Effector CD4-positive, alpha-beta T cell (primary cell): ENCODE data around the gene LILRB4.
"Not testable (repeated sequence)": the region's sequence is repeated elsewhere in the genome, so short reads cannot be mapped to it uniquely, and the experiment has no call there.

Experiments
- DNase-seq: peaks from one replicate; pipeline ENCODE4 v3.0.0-alpha.2; 2020

Gene LILRB4

GRCh38 chr19:54696117-54696548, 33.3 kb downstream of the LILRB4 start:
- DNase-seq = no peak

GRCh38 chr19:54696766-54697165, 34.0 kb downstream of the LILRB4 start:
- no peak for DNase-seq

GRCh38 chr19:54697716-54698115, 34.9 kb downstream of the LILRB4 start:
- not testable (repeated sequence) for DNase-seq

- no peak for DNase-seq
Measured at GRCh38 chr19:54704928-54705327, 42.1 kb downstream of the LILRB4 start.

GRCh38 chr19:54707962-54708361, 45.2 kb downstream of the LILRB4 start:
- no peak for DNase-seq

GRCh38 chr19:54708781-54709180, 46.0 kb downstream of the LILRB4 start:
- no peak for DNase-seq

- no peak for DNase-seq
Measured at GRCh38 chr19:54709212-54709948, 46.6 kb downstream of the LILRB4 start.

- not testable (repeated sequence) for DNase-seq
Measured at GRCh38 chr19:54709956-54710355, 47.2 kb downstream of the LILRB4 start.
